22Rv1 (cell line): ENCODE measurements around the gene HOXC13.

Source experiments
- H3K27ac ChIP-seq: fragments of 450-650 bp; 2 replicates; pipeline ENCODE4 v1.5.1; 2017
- CTCF ChIP-seq: fragments of 450-650 bp; IDR thresholded peaks from 2 replicates; pipeline ENCODE4 v1.5.1; 2017; ENCODE audit warnings: mild to moderate bottlenecking
- ZFX ChIP-seq: fragments of 450-650 bp; IDR thresholded peaks from 2 replicates; pipeline ENCODE4 v1.6.1; 2017; ENCODE audit warnings: antibody characterized with exemption, borderline replicate concordance

HOXC13 gene

GRCh38 chr12:53992377-53992889 is 53.8 kb downstream of the HOXC13 start:
- no peak for TF ChIP-seq CTCF
- no peak for TF ChIP-seq ZFX
- H3K27ac ChIP-seq = no peak overlapping the region

GRCh38 chr12:53993162-53994008 is 54.8 kb downstream of the HOXC13 start:
- H3K27ac ChIP-seq = no peak overlapping the region
- no peak for TF ChIP-seq CTCF
- TF ChIP-seq ZFX = no peak

- TF ChIP-seq CTCF (no peak), ZFX (no peak)
- H3K27ac ChIP-seq = no peak overlapping the region
Observed at GRCh38 chr12:53994009-53994263, 55.3 kb downstream of the HOXC13 start.

- H3K27ac ChIP-seq = peak overlapping the region; percentile 69
- no peak for TF ChIP-seq ZFX
Observed at GRCh38 chr12:53994264-53995001, 55.8 kb downstream of the HOXC13 start.

- H3K27ac ChIP-seq = peak overlapping the region; percentile 69
- no peak for TF ChIP-seq ZFX
- TF ChIP-seq CTCF = no peak
Observed at GRCh38 chr12:53995002-53995377, 56.4 kb downstream of the HOXC13 start.

- peak overlapping the region; percentile 69 for H3K27ac ChIP-seq
- TF ChIP-seq ZFX = no peak
- TF ChIP-seq CTCF = no peak
Observed at GRCh38 chr12:53995378-53996239, 57.0 kb downstream of the HOXC13 start.
